HK-2 (cell line): ENCODE results near the gene SLC6A18.

Experiments
- DNase-seq: peaks from one replicate; pipeline ENCODE4 v3.0.0-alpha.2; 2018; ENCODE audit not compliant: unreplicated experiment

Gene SLC6A18

DNA sequence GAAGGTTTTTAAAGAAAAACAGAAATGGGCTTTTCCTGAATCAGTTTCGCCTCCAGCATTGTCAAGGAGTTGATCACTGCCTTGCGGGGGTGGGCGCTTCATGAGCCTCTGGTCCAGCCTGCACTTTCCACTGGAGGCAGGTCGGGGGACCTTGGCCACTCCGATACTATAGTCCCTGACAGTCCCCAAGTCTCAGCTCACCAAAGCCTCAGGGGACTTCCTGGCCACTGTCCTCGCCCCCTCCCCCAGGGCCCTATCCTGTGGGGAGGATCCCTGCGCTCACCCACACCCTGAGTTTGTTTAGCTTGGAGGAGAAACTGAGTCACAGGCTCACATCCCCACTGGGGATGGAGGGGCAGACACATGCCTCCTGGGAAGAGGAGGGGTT is 22.4 kb upstream of the SLC6A18 start:
- DNase-seq = no peak

DNA sequence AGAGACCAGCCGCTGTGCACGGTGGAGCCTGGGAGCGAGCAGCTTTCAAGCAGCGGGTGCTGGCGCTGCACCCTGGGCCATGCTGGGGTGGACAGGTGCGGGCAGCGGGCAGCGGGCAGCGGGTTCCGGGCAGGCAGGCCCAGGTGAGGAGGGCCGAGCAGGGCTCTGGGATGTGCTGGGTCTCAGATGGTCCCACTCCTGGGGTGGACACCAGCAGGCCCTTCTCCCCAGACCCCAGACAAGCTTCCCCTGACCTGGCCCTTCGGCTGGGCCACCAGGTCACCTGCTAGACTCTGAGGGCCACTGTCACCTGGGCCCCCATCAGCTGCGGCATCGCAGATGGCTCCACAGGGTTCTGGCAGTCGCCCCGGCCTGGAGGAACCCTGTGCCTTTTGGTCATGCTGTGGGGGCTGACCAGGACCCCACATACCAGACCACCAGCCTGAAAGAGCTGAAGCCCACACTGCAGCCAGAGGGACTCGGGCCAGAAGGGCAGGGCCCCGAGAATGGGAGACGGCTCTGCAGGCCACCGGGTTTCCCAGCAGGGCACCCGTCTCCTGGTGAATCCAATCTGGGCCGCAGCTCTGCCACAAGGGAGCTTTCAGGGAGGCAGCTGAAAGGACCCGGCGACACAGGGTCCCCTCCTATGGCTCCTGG is 21.7 kb upstream of the SLC6A18 start:
- DNase-seq = no peak

DNA sequence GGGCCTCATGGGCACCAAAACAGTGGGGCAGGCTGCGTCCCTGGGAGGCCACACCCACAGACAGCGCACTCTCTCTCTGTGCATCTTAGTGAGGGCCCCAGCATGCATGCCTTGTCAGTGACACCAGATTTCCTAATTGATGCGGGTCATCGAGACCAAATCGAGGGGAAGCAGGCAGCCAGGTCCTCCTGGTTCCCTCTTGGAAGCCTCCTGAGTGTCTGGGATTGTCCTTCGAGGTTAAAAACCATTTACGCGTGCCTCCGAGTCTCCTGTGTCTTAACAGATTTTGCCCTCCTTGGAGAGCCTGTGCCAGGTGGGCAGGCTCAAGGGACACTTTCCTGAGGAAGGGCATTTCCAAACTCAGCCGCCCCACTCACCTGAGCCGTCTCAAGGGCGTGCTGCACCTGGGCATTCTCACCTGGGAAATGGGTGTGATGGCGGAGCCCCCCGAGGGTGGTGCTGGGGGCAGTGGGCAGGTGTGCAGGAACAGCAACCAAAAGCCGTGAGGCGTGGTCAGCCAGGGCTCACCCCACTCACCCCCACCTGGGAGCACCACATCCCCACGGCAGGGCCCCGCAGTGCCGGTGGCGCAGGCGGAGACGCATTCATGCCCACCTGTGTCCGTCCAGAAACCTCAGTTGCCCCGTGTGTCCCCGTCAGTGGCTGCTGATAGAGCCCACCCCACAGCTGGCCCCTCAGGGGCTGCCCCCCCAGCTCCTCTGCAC is 21.1 kb upstream of the SLC6A18 start:
- no peak for DNase-seq

DNA sequence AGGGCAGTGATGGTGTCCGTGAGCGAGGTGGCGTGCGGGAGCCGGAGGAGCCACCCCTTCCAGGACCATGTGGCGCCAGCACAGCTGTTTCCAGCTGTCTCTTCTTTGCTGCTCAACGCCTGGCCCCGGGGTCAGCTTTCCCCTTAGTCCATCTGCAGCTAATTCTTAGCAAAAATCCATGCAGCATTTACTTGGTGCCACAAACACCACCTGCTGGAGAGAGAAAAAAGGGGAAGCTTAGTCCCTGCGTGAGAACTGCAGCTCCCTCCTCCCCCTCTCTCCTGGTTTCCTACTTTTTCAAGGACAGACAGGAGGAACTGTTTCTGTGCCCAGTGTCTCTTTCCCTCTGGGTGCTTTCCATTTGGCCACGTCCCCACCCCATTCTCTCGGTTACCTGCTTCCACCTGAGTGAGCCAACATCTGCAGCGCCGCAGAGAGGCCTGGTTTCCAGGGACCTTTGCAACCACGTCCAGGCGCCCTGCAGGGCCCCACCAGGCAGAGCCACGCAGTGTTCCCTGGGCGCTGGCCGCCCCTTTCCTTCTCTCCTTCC is 20.4 kb upstream of the SLC6A18 start:
- DNase-seq = no peak

DNA sequence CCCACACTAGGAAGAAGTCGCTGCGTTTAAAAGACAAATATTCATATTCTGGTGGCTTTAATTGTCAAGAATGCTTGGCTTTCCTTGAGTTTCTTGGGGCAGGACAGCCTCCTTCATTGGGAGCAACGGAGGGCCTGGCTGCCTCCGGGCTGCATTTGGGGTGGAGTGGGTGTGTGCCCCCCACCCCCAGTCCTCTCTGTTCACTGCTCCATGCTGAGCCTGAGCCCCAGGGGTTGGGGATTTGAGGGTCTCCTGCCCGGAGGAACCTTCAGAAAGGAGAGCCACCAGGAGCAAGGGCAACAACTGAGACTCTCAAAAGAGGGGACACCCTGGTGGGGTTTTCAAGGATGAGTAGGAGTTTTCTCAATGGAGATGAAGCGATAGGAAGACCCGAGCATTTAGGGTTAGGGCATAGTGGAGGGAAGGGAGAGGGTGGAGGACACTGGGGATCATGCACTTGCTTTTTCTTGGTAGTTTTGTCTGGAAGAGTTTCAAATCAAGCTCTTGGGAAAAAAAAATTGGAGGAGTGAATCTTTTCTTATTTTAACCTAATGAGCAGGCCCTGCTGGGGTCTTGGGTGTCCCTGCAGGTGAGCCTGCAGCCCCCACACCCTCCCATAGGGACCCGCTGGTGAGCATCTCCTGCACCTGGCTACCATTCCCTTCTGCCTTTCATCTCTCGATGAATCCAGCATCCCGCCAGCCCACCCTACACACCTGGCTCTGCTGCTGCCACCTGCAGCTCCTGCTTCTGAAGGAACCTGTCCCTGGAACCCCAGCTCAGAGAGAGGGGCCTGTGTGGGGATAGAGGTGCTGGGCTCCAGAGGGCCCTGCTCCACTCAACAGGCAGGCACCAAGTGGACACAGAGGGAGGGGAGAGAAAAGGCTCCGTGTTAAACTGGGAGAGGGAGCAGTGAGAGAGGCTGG is 19.7 kb upstream of the SLC6A18 start:
- no peak for DNase-seq

DNA sequence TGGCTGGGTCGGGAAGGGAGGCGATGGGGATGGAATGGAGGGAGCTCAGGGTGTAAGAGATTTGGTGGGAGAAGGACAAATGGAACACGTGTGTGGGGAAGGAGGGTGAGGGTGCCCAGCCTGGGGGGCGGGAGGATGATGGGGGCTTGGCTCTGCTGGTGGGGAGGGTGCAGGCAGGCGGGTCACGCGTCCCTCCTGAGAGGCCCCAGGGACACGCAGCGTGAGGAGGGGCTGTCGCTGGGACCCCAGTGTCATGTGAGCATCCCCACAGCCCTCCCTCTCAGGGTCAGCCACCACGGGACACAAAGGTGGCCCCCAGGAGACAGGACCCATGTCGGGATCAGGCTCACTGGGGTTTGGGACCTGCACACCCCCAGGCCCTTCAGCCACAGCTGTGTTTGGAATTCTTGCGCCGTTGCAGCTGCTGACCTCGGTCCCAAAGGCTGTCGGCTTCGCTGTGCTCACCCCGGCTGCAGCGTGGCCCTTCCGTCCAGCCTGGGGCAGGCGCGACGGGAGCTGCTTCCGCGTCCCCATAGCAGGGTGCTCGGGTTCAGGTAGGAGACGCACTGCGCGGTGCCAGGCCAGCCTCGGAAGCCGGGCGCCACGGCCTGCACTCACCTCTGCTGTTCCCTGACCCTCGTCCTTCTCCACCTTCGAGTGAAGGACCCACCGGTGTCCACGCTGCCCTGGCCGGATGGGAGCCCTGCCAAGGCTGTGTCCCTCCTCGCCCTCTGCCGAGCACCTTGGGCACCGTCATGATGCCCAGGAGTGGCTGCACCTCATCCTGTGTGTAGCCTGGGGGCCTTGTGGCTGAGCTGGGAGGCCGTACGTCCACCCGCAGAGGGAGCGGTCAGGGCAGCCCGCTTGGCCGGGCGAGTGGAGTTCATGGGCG is 18.4 kb upstream of the SLC6A18 start:
- no peak for DNase-seq

DNA sequence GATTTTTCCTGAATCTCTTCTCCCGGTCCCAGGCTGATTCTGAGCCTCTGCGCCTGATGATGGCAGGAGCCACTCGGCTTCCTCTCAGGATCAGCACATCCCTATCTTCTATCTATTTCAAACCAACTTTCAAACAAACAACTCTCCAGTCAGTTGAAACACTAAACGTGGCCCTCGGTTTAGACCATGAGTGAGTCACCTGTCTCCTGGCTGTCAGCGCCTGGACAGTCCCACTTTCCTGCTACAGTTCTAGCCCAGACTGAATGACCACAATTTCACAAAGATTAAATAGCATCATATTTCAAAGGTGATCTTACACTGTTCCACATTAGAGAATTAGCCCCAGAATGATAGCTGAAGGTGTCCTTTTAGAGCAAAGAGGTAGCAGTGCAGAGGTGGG is 17.6 kb upstream of the SLC6A18 start:
- no peak for DNase-seq

DNA sequence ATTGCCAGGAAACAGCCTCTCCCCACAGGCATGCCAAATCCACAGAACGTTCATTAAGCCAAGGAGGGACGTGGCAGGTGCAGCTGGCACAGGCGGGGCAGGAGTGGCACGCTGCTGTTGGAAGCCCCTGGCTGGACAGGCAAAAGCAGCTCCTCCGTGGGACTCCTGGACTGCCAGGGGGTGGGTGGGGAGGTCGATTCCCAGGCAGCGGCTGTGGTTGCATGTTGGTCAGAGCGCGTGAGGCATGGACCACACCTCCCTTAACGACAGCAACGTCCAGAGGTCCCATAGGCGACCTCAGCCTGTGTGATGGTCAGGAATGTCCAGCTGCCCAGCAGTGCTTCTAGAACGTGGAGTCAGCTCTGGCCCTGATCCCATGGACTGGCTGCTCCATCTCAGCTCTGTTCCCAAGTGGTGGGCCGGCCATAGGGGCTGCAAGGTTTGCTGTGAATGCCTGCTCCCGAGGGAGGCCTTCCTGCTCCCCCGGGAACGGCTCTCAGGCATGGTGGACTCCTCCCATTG is 16.9 kb upstream of the SLC6A18 start:
- no peak for DNase-seq

DNA sequence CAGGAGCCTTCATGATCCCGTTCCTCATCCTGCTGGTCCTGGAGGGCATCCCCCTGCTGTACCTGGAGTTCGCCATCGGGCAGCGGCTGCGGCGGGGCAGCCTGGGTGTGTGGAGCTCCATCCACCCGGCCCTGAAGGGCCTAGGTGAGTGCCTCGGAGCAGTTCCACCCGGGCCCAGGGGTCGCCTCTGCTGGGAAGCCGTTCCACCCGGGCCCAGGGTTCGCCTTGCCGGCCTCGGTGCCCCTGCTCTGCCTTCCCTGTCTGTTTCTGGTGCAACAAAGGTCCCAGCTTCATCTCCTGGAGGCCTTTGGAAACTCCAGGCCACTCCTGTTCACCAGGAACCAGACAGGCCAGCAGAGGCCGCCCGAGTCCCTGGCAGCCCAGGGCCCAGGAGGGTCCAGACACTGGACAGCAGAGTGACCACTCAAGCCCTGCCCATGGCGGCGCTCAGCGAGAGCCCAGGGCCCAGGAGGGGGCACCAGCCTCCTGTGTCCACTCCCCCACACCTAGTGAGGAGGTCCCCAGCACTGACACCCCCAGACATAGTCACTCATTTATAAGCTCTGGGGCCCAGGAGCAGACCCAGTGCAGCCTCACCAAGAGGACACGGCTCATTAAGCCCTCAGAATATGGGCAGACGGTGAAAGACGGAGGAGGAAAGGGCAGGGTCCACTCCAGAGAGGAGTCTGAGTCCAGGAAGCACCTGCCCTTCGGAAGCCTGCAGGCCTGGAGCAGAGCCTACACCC is 16.3 kb upstream of the SLC6A18 start:
- DNase-seq = peak; percentile 54

DNA sequence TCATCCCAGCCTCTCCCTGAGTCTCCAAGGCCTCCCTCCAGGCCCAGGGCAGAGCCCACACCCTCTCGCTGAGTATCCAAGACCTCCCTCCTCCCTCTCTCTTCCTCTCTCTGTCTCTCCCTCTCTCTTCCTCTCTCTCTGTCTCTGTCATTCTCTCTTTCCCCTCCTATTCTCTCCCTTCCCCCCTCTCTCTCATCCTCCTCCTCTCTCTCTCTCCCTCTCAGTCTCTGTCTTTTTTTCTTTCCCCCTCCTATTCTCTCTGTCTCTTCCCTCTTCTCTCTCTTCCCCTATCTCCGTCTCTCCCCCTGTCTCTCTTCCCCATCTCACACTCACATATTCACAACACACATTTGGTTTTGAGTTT is 15.7 kb upstream of the SLC6A18 start:
- DNase-seq = no peak

DNA sequence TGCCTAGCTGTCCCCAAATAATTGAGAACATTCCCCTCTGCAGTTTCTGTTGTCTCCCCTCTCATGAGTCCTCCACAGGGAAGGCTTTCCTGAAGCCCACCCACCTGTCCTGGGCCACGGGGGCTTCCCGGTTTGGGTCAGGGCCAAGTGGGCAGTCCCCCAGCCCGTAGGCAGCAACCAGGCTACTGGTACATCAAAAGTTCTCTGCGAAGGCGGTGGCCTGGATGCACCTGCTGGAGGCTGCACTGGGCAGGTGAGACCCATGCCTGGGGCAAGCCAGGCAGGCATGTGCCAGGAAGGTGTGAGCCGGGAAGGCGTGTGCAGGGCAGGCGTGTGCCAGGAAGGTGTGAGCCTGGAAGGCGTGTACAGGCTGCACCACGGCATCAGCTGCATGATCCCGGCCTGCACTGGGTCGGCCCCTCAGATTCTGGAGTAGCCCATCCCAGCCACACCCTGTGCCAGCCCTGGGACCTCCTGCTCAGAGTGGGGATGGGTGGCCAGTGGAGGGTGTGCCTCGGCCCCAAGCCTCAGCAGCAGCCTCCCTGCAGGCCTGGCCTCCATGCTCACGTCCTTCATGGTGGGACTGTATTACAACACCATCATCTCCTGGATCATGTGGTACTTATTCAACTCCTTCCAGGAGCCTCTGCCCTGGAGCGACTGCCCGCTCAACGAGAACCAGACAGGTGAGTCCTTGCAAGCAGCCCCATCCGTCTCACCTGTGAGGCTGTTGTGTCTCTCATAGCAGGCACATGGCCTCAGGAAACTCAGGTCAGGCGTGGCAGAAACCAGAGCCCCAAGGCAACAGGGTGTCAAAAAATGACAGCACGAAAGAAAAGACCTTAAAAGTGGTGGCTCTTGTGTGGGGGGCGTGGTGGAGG is 15.0 kb upstream of the SLC6A18 start:
- no peak for DNase-seq

DNA sequence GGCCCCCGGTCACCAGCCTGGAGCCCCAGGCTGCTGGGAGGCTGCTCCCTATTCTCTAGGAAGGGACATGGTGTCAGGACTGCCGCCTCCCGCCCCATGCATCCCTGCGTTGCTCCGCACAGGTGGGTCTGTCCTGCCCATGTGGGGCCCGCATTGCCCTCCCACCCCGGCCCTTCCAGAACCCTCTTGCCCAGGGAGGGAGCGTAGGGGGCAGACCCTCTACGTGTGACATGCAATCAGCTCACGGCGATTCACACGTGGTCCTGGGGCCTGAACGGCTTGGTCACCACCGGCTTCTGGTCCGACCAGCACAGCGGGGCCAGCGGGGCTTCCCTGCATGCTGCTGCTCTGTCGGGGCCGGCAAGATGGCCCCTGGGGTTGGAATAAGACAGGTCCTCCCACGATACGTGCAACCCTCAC is 14.3 kb upstream of the SLC6A18 start:
- no peak for DNase-seq

DNA sequence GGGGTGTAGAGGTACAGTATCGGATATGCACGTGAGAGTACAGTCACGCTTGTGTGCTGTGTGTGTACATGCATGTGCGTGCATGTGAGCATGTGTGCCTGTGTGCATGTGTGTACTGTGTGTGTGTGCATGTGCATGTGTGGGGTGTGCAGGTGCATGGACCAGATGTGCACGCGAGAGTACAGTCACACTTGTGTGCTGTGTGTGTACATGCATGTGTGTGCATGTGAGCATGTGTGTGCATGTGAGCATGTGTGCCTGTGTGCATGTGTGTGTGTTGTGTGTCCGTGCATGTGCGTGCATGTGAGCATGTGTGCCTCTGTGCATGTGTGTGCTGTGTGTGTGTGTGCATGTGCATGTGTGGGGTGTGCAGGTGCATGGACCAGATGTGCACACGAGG is 13.5 kb upstream of the SLC6A18 start:
- no peak for DNase-seq

DNA sequence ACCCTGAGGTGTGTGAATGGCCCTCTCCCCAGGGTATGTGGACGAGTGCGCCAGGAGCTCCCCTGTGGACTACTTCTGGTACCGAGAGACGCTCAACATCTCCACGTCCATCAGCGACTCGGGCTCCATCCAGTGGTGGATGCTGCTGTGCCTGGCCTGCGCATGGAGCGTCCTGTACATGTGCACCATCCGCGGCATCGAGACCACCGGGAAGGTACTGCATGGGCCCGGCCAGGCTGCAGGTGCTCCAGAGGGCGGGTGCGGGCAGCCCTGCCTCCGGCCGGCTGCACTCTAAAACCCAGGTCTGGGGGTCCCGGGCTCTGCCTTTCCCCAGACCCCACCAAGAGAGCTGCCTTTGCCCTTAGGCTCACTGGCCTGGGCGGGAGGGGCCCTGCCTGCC is 12.9 kb upstream of the SLC6A18 start:
- no peak for DNase-seq

DNA sequence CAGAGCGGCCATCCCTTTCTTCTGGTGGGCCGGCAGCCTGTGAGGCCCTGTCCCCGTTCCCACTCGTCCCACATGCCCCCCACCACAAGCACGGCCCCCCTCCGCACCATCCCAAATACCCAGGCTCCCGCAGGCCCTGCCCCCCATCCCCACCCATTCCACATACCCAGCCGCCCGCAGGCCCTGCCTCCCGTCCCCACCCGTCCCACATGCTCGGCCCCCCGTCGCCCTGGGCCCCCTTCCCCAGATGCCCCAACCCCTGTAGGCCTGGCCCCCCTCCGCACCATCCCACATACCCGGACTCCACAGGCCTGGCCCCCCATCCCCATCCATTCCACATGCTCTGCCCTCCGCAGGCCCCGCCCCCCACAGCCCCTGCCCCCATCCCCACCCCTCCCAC is 12.3 kb upstream of the SLC6A18 start:
- DNase-seq = no peak

DNA sequence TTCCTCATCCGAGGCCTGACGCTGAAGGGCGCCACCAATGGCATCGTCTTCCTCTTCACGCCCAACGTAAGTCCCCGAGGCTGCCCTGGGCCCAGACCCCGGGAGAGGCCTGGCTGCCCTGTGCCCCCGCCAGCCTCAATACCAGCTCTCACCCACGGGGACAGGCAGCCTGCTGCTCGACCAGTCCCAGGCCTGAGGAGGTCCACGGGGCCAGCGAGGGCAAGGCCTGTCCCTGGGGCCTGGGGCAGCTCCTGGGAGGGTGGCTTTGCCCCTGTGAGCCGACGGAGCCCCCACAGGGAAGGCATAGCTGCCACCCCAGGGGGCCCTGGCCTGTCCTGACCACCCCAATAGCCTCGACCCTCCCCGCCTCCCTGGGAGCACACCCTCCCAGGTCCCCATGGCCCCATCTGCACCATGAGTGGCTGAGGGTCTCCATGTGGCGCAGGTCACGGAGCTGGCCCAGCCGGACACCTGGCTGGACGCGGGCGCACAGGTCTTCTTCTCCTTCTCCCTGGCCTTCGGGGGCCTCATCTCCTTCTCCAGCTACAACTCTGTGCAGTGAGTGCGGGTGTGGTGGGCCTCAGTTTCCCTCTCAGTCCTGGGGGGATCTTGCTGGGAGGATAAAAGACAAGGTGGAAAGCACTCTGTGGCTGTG is 11.5 kb upstream of the SLC6A18 start:
- DNase-seq = no peak

DNA sequence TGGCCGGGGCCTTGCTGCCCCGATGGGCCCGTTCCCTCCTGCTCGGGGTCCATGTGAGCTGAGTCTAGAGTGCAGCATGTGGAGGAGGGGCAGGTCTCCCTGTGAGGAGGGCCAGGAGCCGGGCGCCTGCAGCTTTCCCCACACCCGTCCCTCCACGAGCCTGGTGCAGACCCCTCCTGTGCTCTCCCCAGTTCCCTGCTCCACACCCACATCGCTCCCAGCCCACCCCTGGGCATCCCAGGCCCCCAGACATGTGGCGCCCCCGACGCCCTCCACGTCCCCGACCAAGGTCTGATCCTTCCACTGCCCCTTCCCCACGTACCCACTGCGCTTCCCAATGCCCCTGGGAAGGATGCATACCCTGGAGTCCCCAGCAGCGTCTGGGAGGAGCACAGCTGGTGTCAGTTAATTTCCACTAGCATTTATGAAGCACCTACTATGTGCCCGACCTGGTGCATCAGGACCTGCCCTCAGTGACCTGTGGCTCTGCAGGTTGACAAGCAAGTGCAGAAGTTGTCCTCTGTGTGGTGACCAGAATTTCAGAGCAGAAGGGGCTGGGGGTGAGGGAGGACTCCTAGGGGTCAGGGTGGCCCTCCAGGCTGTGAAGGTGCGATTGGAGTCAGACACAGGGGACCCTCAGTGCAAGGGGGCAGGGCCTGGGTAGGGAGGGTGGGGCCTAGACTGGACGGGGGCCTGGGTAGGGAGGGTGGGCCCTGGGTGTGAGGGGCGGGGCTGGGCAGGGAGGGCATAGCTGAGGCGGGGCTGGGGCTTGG is 10.8 kb upstream of the SLC6A18 start:
- DNase-seq = no peak

DNA sequence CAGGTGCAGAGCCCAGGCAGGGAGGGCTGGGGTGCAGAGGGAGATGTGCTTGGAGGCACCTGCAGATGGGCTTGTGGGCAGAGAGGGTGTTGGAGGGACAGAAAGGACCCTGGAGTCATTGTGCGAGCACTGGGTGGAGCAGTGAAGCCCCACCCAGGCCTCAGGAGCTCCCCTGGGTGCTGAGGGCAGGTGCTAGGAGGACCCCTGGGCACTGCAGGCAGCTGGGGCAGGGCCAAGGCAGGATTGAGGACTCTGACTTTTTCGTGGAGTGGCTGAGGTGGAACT is 10.3 kb upstream of the SLC6A18 start:
- DNase-seq = no peak
